Activated CD4-positive, alpha-beta T cell treated with anti-CD3 and anti-CD28 coated beads, Interleukin-2, amount 50 U/mL, for 24 hours (primary cell): Measurements from ENCODE around the gene CFAP61.
"Not testable (repeated sequence)": the region's sequence is repeated elsewhere in the genome, so short reads cannot be mapped to it uniquely, and the experiment has no call there.

ENCODE experiments used
- DNase-seq, 2 donors: peaks; one replicate each; pipeline ENCODE4 v3.0.0-alpha.2; 2020; ENCODE audit warnings: low read depth in 1 of 2, low spot score in 1 of 2

CFAP61 gene

GRCh38 chr20:20092827-20093226 is 40.5 kb downstream of the CFAP61 start:
- no peak for DNase-seq

- DNase-seq, result no peak
Observed at GRCh38 chr20:20094410-20094809, 42.1 kb downstream of the CFAP61 start.

- DNase-seq, result no peak
Observed at GRCh38 chr20:20095114-20095872, 43.0 kb downstream of the CFAP61 start.

GRCh38 chr20:20096421-20096820 is 44.1 kb downstream of the CFAP61 start:
- DNase-seq, result no peak

GRCh38 chr20:20100881-20101280 is 48.5 kb downstream of the CFAP61 start:
- DNase-seq, result no peak

GRCh38 chr20:20102163-20102562 is 49.8 kb downstream of the CFAP61 start:
- no peak for DNase-seq

GRCh38 chr20:20102716-20103258 is 50.5 kb downstream of the CFAP61 start:
- DNase-seq, result no peak

- DNase-seq, result no peak
Observed at GRCh38 chr20:20103486-20103885, 51.2 kb downstream of the CFAP61 start.

GRCh38 chr20:20123187-20123586 is 70.9 kb downstream of the CFAP61 start:
- not testable (repeated sequence) for DNase-seq

- no peak for DNase-seq
Observed at GRCh38 chr20:20130399-20130798, 78.1 kb downstream of the CFAP61 start.

- DNase-seq, result no peak
Observed at GRCh38 chr20:20134941-20135575, 82.7 kb downstream of the CFAP61 start.

GRCh38 chr20:20136313-20136712 is 84.0 kb downstream of the CFAP61 start:
- no peak for DNase-seq

- DNase-seq, result no peak
Observed at GRCh38 chr20:20137851-20138250, 85.5 kb downstream of the CFAP61 start.

- no peak for DNase-seq
Observed at GRCh38 chr20:20138301-20139064, 86.2 kb downstream of the CFAP61 start.

- DNase-seq, result no peak
Observed at GRCh38 chr20:20139403-20139802, 87.1 kb downstream of the CFAP61 start.

- DNase-seq, result no peak
Observed at GRCh38 chr20:20143165-20143564, 90.8 kb downstream of the CFAP61 start.

- DNase-seq, result no peak
Observed at GRCh38 chr20:20143646-20144045, 91.3 kb downstream of the CFAP61 start.

- DNase-seq, result no peak
Observed at GRCh38 chr20:20148779-20149178, 96.4 kb downstream of the CFAP61 start.

- no peak for DNase-seq
Observed at GRCh38 chr20:20150241-20150640, 97.9 kb downstream of the CFAP61 start.

GRCh38 chr20:20160520-20160919 is 108.2 kb downstream of the CFAP61 start:
- DNase-seq, result no peak

- DNase-seq, result no peak
Observed at GRCh38 chr20:20161611-20162010, 109.3 kb downstream of the CFAP61 start.

- DNase-seq, result no peak
Observed at GRCh38 chr20:20167698-20168097, 115.4 kb downstream of the CFAP61 start.
